ENCODE data around the gene MAP3K15. TPM values are rescaled to one million over a fixed set of nuclear protein-coding genes. Genes with fewer than 3 reads are reported as not detected.

Gene MAP3K15, protein sequence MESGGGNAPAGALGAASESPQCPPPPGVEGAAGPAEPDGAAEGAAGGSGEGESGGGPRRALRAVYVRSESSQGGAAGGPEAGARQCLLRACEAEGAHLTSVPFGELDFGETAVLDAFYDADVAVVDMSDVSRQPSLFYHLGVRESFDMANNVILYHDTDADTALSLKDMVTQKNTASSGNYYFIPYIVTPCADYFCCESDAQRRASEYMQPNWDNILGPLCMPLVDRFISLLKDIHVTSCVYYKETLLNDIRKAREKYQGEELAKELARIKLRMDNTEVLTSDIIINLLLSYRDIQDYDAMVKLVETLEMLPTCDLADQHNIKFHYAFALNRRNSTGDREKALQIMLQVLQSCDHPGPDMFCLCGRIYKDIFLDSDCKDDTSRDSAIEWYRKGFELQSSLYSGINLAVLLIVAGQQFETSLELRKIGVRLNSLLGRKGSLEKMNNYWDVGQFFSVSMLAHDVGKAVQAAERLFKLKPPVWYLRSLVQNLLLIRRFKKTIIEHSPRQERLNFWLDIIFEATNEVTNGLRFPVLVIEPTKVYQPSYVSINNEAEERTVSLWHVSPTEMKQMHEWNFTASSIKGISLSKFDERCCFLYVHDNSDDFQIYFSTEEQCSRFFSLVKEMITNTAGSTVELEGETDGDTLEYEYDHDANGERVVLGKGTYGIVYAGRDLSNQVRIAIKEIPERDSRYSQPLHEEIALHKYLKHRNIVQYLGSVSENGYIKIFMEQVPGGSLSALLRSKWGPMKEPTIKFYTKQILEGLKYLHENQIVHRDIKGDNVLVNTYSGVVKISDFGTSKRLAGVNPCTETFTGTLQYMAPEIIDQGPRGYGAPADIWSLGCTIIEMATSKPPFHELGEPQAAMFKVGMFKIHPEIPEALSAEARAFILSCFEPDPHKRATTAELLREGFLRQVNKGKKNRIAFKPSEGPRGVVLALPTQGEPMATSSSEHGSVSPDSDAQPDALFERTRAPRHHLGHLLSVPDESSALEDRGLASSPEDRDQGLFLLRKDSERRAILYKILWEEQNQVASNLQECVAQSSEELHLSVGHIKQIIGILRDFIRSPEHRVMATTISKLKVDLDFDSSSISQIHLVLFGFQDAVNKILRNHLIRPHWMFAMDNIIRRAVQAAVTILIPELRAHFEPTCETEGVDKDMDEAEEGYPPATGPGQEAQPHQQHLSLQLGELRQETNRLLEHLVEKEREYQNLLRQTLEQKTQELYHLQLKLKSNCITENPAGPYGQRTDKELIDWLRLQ (N-terminal part only)
- total RNA-seq = under 1 TPM; 0.70 to 0.83 TPM

DNA sequence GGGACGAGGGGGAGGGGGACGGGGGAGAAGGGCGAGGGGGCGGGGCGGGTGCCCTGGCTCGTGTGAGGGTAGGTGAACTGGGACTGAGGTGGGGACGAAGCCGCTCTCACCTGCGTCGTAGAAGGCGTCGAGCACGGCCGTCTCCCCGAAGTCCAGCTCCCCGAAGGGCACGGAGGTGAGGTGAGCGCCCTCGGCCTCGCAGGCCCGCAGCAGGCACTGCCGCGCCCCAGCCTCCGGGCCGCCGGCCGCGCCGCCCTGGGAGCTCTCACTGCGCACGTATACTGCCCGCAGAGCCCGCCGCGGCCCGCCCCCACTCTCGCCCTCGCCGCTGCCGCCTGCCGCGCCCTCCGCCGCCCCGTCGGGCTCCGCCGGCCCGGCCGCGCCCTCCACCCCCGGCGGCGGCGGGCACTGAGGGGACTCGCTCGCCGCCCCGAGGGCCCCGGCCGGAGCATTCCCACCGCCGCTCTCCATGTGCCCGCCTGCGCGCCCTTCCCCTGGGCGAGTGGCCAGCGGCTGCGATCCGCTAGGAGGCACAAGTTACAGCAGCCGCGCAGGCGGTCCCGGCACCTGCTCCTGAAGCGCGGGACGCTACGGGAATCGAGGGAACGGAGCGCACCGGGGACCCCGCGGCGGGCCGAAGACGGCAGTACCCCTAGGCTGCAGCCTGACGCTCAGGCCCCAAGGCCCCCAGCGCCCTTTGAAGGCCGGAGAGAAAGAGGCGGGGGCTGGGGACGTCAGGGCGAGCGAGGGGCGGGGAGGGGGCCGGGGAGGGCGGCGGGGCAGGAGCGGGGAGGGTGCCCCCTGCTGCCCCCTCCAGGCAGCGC is at the start of gene MAP3K15:
Gene MAP3K15, minus strand, starts transcription at position 718 of the 824 bp plus-strand sequence. Its CDS starts 247 bp downstream, at position 471.
- H3K4me3 Mint-ChIP-seq = peak within 1 kb of the TSS; percentile 76 to 78
- no peaks in the 10 kb centered on the region for H3K36me3 Mint-ChIP-seq (ENCODE audit: insufficient read depth in 2 of 2)
- H3K4me1 Mint-ChIP-seq (ENCODE audit: low read depth) = no peaks in the 10 kb centered on the region
- peaks cover 33% of the 10 kb centered on the region for H3K27me3 Mint-ChIP-seq (ENCODE audit: low read depth)
- H3K9me3 Mint-ChIP-seq = no peaks in the 10 kb centered on the region
- ATAC-seq (replicated peaks in 1 of 2) (peak; percentile 81 to 82), DNase-seq (peak; percentile 22 to 39)
- no peak within 1 kb of the TSS for H3K27ac Mint-ChIP-seq

DNA sequence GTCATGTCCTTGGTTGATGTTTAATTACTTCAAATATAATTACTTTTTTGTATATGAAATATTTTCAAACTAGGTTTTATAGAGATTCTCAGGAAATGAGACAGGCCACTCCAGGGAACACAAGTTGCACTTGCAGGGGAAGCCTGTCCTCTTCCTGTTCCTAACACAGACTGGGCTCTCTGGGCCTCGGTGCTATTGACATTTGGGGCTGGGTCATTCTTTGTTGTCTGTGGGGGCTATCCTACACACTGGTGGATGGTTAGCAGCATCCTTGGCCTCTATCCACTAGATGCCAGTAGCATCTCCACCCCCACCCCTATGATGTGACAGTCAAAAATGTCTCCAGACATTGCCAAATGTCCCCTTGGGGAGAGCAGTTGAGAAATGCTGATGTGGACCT is 49.3 kb upstream of the MAP3K15 start:
- DNase-seq = no peak
- peaks cover 45% of the 10 kb centered on the region for H3K4me1 Mint-ChIP-seq (ENCODE audit: low read depth)
- no peak for ATAC-seq (replicated peaks in 1 of 2)
- H3K27me3 Mint-ChIP-seq (ENCODE audit: low read depth) = no peaks in the 10 kb centered on the region
- H3K36me3 Mint-ChIP-seq (ENCODE audit: insufficient read depth in 2 of 2) = peaks cover 9 to 16% of the 10 kb centered on the region in 2 donors
- no peaks in the 10 kb centered on the region for H3K9me3 Mint-ChIP-seq
- peak overlapping the region; percentile 82 for H3K27ac Mint-ChIP-seq
- peak overlapping the region in 1 of 2 donors; percentile 49 for H3K4me3 Mint-ChIP-seq

DNA sequence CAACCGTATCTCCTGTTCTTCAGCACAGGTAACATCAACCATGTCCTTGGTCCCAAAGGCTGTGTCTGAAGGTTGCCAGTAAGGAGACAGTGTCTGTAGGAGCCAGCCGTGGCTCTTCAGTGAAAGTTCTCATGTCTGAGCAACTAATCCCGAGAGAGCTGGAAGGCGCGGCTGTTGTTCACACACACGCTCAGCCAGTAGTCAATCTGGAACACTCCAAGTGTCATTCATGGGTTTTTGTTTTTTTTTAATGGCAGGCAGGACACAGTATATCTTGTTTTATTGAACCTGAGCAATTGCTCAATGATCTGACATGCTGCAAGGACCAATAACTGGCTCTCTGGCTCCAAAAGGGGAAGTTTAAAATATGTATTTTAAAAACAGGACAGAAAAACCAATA is 48.4 kb upstream of the MAP3K15 start:
- Mint-ChIP-seq H3K4me1 (ENCODE audit: low read depth) (peaks cover 44% of the 10 kb centered on the region), H3K9me3 (no peaks in the 10 kb centered on the region), H3K36me3 (ENCODE audit: insufficient read depth in 2 of 2) (peaks cover 9 to 16% of the 10 kb centered on the region in 2 donors), H3K4me3 (peak overlapping the region in 1 of 2 donors; percentile 61), H3K27ac (peak overlapping the region; percentile 33), H3K27me3 (ENCODE audit: low read depth) (no peaks in the 10 kb centered on the region)
- ATAC-seq (replicated peaks in 1 of 2) (peak in 1 of 2 donors; percentile 16), DNase-seq (no peak)

DNA sequence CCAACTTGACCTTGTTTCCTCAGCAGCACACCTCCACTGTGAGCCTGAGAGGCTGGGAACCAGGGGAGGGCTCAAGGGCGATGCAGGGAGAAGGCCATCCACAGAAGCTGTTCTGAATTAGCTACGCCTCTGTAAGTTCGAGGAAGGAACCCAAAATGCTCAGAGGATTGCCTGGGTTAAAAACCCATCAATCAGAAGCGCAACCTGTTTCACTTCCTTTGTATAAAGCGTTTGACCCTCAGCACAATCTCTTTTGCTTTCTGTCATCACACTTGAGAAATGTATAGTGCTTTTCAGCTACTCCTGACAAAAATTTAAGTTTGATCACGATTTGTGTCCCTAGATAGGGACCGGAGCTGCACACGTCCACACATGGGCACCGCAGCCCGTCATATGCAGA is 48.0 kb upstream of the MAP3K15 start:
- peak overlapping the region in 1 of 2 donors; percentile 61 for H3K4me3 Mint-ChIP-seq
- DNase-seq = no peak

DNA sequence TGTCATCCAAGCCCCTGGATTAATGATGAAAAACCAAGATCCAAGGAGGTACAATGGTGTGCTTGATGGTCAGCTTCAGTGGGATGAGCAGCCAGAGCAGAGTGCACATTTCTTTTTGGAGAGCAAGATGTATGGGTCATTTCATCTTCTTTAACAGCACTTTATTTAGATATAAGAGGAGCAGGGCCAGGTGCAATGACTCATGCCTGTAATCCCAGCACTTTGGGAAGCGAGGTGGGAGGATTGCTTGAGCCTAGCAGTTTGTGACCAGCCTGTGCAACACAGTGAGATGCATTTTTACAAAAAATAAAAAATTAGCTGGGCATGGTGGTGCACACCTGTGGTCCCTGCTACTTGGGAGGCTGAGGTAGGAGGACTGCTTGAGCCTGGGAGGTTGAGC is 45.3 kb upstream of the MAP3K15 start:
- Mint-ChIP-seq H3K36me3 (ENCODE audit: insufficient read depth in 2 of 2) (peaks cover 4 to 8% of the 10 kb centered on the region in 2 donors), H3K4me1 (ENCODE audit: low read depth) (peaks cover 37% of the 10 kb centered on the region), H3K27ac (no peak overlapping the region), H3K27me3 (ENCODE audit: low read depth) (no peaks in the 10 kb centered on the region), H3K9me3 (no peaks in the 10 kb centered on the region), H3K4me3 (no peak overlapping the region)
- ATAC-seq (replicated peaks in 1 of 2) (no peak), DNase-seq (no peak)

More for the DNA sequence above, 48.0 kb upstream of the MAP3K15 start:
- Mint-ChIP-seq H3K27ac (no peak overlapping the region), H3K4me1 (ENCODE audit: low read depth) (peaks cover 44% of the 10 kb centered on the region), H3K36me3 (ENCODE audit: insufficient read depth in 2 of 2) (peaks cover 6 to 12% of the 10 kb centered on the region in 2 donors), H3K27me3 (ENCODE audit: low read depth) (no peaks in the 10 kb centered on the region), H3K9me3 (no peaks in the 10 kb centered on the region)
- no peak for ATAC-seq (replicated peaks in 1 of 2)

DNA sequence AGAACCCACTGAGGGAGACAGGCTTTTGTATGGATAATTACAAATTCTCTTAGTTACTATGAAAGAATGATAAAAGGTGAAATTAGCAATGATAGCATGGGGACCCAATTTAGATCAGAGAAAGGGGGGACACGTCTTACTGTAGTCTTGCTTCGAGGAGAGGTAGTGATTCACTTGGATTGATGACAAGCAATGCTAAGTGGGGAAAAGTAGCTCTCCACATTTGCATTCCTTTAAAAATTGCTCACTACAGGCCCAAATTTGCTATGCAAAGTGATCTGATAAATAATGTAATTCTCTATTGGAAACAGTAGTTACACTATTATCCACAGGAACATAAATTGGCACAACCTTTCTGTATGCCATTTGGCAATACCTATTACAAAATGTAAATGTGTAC is 42.5 kb upstream of the MAP3K15 start:
- Mint-ChIP-seq H3K27ac (no peak overlapping the region), H3K9me3 (no peaks in the 10 kb centered on the region), H3K27me3 (ENCODE audit: low read depth) (no peaks in the 10 kb centered on the region), H3K4me3 (no peak overlapping the region), H3K4me1 (ENCODE audit: low read depth) (peaks cover 32% of the 10 kb centered on the region), H3K36me3 (ENCODE audit: insufficient read depth in 2 of 2) (peaks cover 2 to 3% of the 10 kb centered on the region in 2 donors)
- no peak for ATAC-seq (replicated peaks in 1 of 2)
- DNase-seq = no peak

DNA sequence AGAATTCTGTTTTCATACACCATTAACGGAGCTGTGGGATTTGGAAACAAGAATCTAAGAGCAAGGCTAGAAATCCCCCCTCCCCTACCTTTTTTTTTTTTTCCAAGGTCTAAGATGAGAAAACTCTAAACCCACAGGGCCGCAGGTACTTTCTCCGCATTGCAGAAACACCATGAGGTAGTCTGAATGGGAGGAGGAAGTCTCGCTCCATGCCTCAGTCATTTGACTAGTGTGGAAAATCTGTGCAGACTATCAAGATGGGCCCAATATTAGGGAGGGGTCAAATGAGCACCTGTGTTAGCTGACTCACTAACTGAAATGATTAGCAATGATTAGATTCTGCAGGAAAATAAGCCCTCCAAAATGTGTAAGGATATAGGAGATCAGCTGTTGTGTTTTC is 40.9 kb upstream of the MAP3K15 start:
- Mint-ChIP-seq H3K4me1 (ENCODE audit: low read depth) (peaks cover 45% of the 10 kb centered on the region), H3K4me3 (peak overlapping the region; percentile 11 to 73), H3K36me3 (ENCODE audit: insufficient read depth in 2 of 2) (peaks cover 0 to 2% of the 10 kb centered on the region in 2 donors), H3K9me3 (no peaks in the 10 kb centered on the region), H3K27ac (peak overlapping the region; percentile 96), H3K27me3 (ENCODE audit: low read depth) (peaks cover 9% of the 10 kb centered on the region)
- ATAC-seq (replicated peaks in 1 of 2) = no peak
- DNase-seq = no peak

DNA sequence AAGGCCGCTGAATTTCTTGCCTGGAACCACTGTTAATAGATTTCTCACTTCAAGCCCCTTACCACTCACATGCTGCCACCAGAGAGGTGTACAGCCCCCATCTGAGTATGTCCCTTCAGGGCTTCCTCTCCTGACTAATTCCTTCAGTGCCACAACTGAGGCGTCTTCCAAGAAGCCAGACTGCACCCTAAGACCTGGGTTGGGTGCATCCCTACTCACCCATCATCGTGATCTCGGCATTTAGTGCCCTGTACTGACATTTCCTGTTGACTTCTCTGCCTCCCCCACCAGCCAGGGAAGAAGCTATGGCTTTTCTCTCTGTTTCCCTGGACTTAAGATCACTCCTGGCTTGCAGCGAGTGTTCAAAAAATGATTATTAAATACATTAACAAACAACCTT is 40.4 kb upstream of the MAP3K15 start:
- peak overlapping the region; percentile 33 to 73 for H3K4me3 Mint-ChIP-seq
- H3K27ac Mint-ChIP-seq = peak overlapping the region; percentile 96
- peaks cover 0 to 2% of the 10 kb centered on the region in 2 donors for H3K36me3 Mint-ChIP-seq (ENCODE audit: insufficient read depth in 2 of 2)
- peak; percentile 24 to 29 for ATAC-seq (replicated peaks in 1 of 2)
- peaks cover 9% of the 10 kb centered on the region for H3K27me3 Mint-ChIP-seq (ENCODE audit: low read depth)
- H3K9me3 Mint-ChIP-seq = no peaks in the 10 kb centered on the region
- peaks cover 48% of the 10 kb centered on the region for H3K4me1 Mint-ChIP-seq (ENCODE audit: low read depth)
- no peak for DNase-seq

DNA sequence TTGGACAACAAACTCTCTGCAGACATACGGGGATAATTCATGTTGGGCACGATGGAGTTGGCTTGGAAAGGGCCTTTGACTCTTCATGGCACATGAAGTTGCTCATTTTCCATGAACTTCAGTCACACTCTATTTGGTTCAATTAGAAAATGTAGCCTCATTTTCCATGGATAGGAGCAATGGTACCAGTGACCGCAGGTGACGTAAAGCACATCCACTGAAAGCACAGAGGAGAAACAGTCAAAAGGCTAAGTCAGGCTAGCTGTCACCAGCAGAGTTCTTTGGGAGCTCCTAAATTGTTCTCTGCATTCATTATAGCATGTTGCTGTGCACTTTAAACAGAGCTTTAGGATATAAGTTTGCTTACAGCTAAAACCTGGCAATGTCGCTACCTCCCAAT is 39.9 kb upstream of the MAP3K15 start:
- Mint-ChIP-seq H3K4me1 (ENCODE audit: low read depth) (peaks cover 53% of the 10 kb centered on the region), H3K36me3 (ENCODE audit: insufficient read depth in 2 of 2) (peaks cover 0 to 2% of the 10 kb centered on the region in 2 donors), H3K4me3 (peak overlapping the region; percentile 33 to 73), H3K27me3 (ENCODE audit: low read depth) (peaks cover 9% of the 10 kb centered on the region), H3K9me3 (no peaks in the 10 kb centered on the region), H3K27ac (peak overlapping the region; percentile 96)
- peak; percentile 28 to 43 for ATAC-seq (replicated peaks in 1 of 2)
- no peak for DNase-seq

DNA sequence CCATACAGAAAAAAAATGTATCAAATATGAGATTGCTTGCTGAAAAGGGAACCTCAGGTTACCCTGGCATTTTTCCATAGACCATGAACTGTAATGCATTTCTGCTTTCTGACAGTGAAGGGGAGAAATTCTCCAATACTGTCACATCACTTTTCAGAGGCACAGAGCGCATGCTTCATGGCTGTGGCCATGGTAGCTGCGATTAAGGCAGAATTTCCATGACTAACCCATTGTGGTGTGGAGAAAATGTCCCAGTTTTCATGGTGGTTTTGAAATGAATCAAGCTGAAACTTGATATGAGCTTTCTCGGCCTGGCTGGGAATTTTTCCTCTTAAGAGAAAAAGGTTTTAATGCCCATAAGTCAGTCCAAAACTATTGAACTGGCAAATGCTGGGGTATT is 39.5 kb upstream of the MAP3K15 start:
- Mint-ChIP-seq H3K27ac (peak overlapping the region; percentile 96), H3K36me3 (ENCODE audit: insufficient read depth in 2 of 2) (peaks cover 0 to 2% of the 10 kb centered on the region in 2 donors), H3K9me3 (no peaks in the 10 kb centered on the region), H3K27me3 (ENCODE audit: low read depth) (peaks cover 9% of the 10 kb centered on the region), H3K4me1 (ENCODE audit: low read depth) (peaks cover 57% of the 10 kb centered on the region), H3K4me3 (peak overlapping the region; percentile 27 to 73)
- ATAC-seq (replicated peaks in 1 of 2) (peak; percentile 76 to 78), DNase-seq (peak; percentile 39 to 57)

DNA sequence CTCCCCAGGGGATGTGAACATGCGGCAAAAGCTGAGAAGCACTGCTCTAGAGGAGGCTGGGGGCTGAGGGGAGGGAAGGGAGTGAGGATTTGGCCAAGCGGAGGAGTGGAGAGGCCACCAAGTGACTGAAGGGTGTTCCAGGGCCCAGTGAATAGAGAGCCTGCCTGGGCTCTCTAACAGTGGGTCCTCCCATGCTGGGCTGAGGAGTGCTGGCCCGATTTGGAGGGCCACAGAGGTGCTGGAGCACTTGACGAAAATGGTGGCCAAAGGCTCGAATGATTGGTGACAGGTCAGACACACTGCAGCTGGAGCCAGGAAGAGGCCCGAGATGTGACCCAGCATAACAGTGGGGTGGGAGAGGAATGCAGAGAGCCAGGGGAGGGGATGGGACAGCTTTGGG is 37.5 kb upstream of the MAP3K15 start:
- peaks cover 9% of the 10 kb centered on the region in 2 donors for H3K36me3 Mint-ChIP-seq (ENCODE audit: insufficient read depth in 2 of 2)
- peaks cover 9% of the 10 kb centered on the region for H3K27me3 Mint-ChIP-seq (ENCODE audit: low read depth)
- DNase-seq (no peak), ATAC-seq (replicated peaks in 1 of 2) (no peak)
- no peak overlapping the region for H3K27ac Mint-ChIP-seq
- peaks cover 77% of the 10 kb centered on the region for H3K4me1 Mint-ChIP-seq (ENCODE audit: low read depth)
- no peak overlapping the region for H3K4me3 Mint-ChIP-seq
- no peaks in the 10 kb centered on the region for H3K9me3 Mint-ChIP-seq

DNA sequence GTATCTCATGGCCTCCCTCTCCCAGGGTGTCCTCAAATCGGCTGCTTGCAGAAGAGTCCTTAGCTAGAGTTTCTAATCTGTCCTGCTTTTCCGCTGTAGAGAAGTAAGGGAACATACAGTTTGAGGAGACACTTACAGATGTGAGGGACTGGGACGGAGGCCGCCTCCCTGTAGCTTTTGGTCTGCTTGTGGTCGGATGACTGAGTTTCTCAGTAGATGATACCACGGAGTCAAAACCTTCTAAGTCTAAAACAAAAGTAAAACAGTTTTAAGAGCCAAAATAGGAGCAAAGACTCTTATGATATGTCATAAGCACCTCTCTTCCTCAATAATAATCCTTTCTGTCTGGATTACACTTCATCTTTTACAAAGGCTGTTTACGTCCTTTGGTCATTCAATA is 34.5 kb upstream of the MAP3K15 start:
- ATAC-seq (replicated peaks in 1 of 2) (peak; percentile 63 to 76), DNase-seq (peak; percentile 40 to 46)
- Mint-ChIP-seq H3K27me3 (ENCODE audit: low read depth) (peaks cover 12% of the 10 kb centered on the region), H3K4me1 (ENCODE audit: low read depth) (peaks cover 66% of the 10 kb centered on the region), H3K27ac (peak overlapping the region; percentile 89), H3K4me3 (peak overlapping the region; percentile 72 to 79), H3K36me3 (ENCODE audit: insufficient read depth in 2 of 2) (peaks cover 13 to 14% of the 10 kb centered on the region in 2 donors), H3K9me3 (no peaks in the 10 kb centered on the region)

Data from activated T-cell treated with anti-CD3 and anti-CD28 coated beads, Interleukin-2, amount 50 U/mL, for 72 hours (primary cell).